RWPE2 (cell line): ENCODE results near the gene OR11H7.
"Not testable (repeated sequence)": the region's sequence is repeated elsewhere in the genome, so short reads cannot be mapped to it uniquely, and the experiment has no call there.

ENCODE experiments used
- ATAC-seq: fragments of 200-7000 bp; cut with Tn5 transposase; 3 replicates; pipeline ENCODE4 v1.9.1; 2021; ENCODE audit warnings: low read depth
- DNase-seq: peaks from one replicate; pipeline ENCODE4 v3.0.0-alpha.2; 2020; ENCODE audit warnings: low spot score
- H3K27ac ChIP-seq: fragments of 450-650 bp; 2 replicates; pipeline ENCODE4 v1.5.1; 2017; ENCODE audit warnings: mild to moderate bottlenecking; ENCODE audit not compliant: poor library complexity, severe bottlenecking
- H3K27me3 ChIP-seq: fragments of 250-450 bp; sonication (Bioruptor Pico); 2 replicates; pipeline ENCODE4 v1.5.1; 2021; ENCODE audit warnings: mild to moderate bottlenecking, moderate library complexity; ENCODE audit not compliant: insufficient read depth, poor library complexity, severe bottlenecking
- H3K36me3 ChIP-seq: fragments of 250-450 bp; sonication (Bioruptor Pico); 2 replicates; pipeline ENCODE4 v1.5.1; 2020; ENCODE audit warnings: low read depth, mild to moderate bottlenecking, moderate library complexity
- H3K4me1 ChIP-seq: fragments of 250-450 bp; sonication (Bioruptor Pico); 2 replicates; pipeline ENCODE4 v1.5.1; 2021; ENCODE audit warnings: mild to moderate bottlenecking, moderate library complexity; ENCODE audit not compliant: insufficient read depth, poor library complexity, severe bottlenecking
- H3K4me3 ChIP-seq: fragments of 250-450 bp; sonication (Bioruptor Pico); 2 replicates; pipeline ENCODE4 v1.5.1; 2021; ENCODE audit warnings: mild to moderate bottlenecking, moderate library complexity; ENCODE audit not compliant: severe bottlenecking
- H3K9me3 ChIP-seq: fragments of 250-450 bp; sonication (Bioruptor Pico); 2 replicates; pipeline ENCODE4 v1.5.1; 2021; ENCODE audit warnings: mild to moderate bottlenecking, moderate library complexity; ENCODE audit not compliant: severe bottlenecking
- TF ChIP-seq, protein P1 (sequence below): fragments of 450-650 bp; IDR thresholded peaks from one replicate; pipeline ENCODE4 v1.5.1; 2017; ENCODE audit warnings: mild to moderate bottlenecking, moderate library complexity; ENCODE audit not compliant: poor library complexity, severe bottlenecking

OR11H7 gene

DNA sequence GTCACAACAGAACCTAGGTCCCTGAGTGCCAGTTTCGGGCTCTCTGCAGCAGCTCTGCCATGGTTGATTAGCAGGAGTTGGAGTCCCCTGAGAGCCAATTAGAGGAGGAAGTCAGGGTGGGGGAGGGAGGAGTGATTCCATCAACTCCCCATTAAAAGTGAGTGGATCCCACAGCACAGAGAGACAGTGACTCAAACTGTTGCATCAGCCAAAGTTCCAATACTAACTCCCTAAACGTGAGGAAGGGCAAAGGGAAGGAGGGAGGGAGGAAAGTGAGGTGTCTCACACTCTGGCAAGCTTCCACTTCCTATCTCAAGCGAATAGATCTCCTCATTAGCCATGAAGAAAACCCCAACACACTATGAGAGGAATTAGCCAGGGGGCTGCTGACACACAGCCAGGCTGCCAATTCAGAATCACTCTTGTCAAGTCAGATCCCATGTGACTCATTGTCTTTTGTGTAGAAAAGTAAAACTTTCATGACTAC, 33.9 kb downstream of the OR11H7 start:
- Histone ChIP-seq H3K4me1 (peaks cover 29% of the 10 kb centered on the region), H3K4me3 (no peak overlapping the region), H3K9me3 (no peaks in the 10 kb centered on the region), H3K27ac (peak overlapping the region; percentile 73), H3K27me3 (no peaks in the 10 kb centered on the region), H3K36me3 (no peaks in the 10 kb centered on the region)
- TF ChIP-seq, protein P1, sequence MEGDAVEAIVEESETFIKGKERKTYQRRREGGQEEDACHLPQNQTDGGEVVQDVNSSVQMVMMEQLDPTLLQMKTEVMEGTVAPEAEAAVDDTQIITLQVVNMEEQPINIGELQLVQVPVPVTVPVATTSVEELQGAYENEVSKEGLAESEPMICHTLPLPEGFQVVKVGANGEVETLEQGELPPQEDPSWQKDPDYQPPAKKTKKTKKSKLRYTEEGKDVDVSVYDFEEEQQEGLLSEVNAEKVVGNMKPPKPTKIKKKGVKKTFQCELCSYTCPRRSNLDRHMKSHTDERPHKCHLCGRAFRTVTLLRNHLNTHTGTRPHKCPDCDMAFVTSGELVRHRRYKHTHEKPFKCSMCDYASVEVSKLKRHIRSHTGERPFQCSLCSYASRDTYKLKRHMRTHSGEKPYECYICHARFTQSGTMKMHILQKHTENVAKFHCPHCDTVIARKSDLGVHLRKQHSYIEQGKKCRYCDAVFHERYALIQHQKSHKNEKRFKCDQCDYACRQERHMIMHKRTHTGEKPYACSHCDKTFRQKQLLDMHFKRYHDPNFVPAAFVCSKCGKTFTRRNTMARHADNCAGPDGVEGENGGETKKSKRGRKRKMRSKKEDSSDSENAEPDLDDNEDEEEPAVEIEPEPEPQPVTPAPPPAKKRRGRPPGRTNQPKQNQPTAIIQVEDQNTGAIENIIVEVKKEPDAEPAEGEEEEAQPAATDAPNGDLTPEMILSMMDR, result no peak
- peak; percentile 92 for ATAC-seq
- peak; percentile 79 for DNase-seq

DNA sequence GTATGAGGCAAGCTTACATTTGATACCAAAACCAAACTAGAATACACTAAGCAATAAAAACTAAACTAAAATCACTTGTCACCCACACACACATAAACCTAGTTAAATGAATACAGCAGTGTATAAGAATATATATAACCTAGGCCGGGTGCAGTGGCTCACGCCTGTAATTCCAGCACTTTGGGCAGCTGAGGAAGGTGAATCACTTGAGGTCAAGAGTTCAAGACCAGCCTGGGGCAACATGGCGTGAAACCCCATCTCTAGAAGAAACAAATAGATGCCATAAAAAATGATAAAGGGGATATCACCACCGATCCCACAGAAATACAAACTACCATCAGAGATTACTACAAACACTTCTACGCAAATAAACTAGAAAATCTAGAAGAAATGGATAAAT, 35.6 kb downstream of the OR11H7 start:
- DNase-seq, H3K27ac ChIP-seq, ATAC-seq, H3K36me3 ChIP-seq, H3K27me3 ChIP-seq, H3K4me3 ChIP-seq, H3K9me3 ChIP-seq: not testable (repeated sequence)
- H3K4me1 ChIP-seq, result peaks cover 29% of the 10 kb centered on the region

DNA sequence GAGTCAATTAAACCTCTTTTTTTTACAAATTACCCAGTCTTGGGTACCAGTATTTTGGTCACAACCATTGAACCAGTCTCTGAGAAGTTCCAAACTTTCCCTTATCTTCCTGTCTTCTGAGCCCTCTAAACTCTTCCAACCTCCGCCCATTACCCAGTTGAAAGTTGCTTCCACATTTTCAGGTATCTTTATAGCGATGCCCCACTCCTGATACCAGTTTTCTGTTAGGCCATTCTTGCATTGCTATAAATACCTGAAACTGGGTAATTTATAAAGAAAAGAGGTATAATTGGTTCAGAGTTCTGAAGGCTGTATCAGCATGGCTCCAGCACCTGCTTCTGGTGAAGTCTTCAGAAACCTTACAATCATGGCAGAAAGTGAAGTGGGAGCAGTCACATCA, 45.3 kb downstream of the OR11H7 start:
- Histone ChIP-seq H3K4me1 (peaks cover 3% of the 10 kb centered on the region), H3K36me3 (no peaks in the 10 kb centered on the region), H3K27me3 (no peaks in the 10 kb centered on the region), H3K9me3 (peaks cover 3% of the 10 kb centered on the region), H3K4me3 (no peak overlapping the region), H3K27ac (no peak overlapping the region)
- no peak for ATAC-seq
- TF ChIP-seq, protein P1, result no peak
- DNase-seq, result no peak

DNA sequence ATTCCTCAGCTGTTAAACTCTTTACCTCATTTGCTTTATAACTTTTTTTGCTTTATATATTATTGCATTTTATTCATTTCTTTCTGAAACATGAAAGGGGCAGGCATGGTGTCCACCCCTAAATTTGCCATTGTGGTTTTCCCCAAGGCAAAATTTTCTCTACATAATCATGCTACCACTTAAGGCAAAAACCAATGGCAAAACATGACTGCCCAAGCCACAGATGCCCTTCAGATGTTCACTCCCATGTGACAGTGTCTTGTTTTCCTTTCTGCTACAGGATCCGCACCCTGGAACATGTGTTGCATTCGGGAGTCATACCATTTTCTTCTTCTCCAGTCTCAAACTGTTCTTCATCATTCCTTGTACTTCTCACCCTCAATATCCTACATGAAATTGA, 48.6 kb downstream of the OR11H7 start:
- Histone ChIP-seq H3K36me3 (no peaks in the 10 kb centered on the region), H3K27ac (no peak overlapping the region), H3K27me3 (no peaks in the 10 kb centered on the region), H3K4me3 (no peak overlapping the region), H3K9me3 (peaks cover 3% of the 10 kb centered on the region), H3K4me1 (peaks cover 3% of the 10 kb centered on the region)
- DNase-seq (no peak), ATAC-seq (no peak)
- TF ChIP-seq, protein P1, result no peak

DNA sequence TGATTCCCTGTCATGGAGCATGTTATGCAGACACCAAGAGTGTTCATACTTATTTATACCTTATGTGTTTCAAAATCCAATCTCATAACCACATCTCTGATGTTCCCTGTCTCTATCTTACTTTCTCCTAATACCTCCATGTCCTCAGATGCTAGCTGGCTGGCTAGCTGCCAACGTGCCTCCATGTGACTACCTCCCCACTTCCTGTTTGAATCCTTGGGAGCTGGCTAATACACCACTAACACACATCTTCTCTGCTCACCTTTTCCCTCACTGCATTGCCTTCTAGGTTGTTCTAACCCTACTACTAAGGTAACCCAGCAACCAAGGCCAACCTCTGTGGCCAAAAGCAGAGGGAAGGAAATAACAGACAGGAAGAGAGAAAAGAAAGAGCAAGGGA, 49.6 kb downstream of the OR11H7 start:
- Histone ChIP-seq H3K9me3 (no peaks in the 10 kb centered on the region), H3K36me3 (no peaks in the 10 kb centered on the region), H3K27me3 (no peaks in the 10 kb centered on the region), H3K4me1 (peaks cover 3% of the 10 kb centered on the region), H3K4me3 (no peak overlapping the region), H3K27ac (no peak overlapping the region)
- DNase-seq (no peak), ATAC-seq (peak; percentile 36; the same call in 1 of the 3 replicates)
- TF ChIP-seq, protein P1, result no peak

DNA sequence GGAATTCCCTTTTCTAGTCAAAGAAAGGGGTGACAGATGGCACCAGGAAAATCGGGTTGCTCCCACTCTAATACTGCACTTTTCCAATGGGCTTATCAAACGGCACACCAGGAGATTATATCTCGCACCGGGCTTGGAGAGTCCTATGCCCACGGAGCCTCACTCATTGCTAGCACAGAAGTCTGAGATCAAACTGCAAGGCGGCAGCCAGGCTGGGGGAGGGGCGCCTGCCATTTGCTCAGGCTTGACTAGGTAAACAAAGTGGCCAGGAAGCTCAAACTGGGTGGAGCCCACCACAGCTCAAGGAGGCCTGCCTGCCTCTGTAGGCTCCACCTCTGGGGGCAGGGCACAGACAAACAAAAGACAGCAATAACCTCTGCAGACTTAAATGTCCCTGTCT, 51.5 kb downstream of the OR11H7 start:
- H3K36me3 ChIP-seq, ATAC-seq, H3K27me3 ChIP-seq, H3K4me1 ChIP-seq, DNase-seq, H3K9me3 ChIP-seq, H3K4me3 ChIP-seq, H3K27ac ChIP-seq: not testable (repeated sequence)
